Lung (tissue), 12 donors: ENCODE data around the gene PNLIPRP1. TPM values are rescaled to one million over a fixed set of nuclear protein-coding genes. Genes with fewer than 3 reads are reported as not detected.

Experiments used
- ATAC-seq: fragments of 200-7000 bp; cut with Tn5 transposase; one replicate; pipeline ENCODE4 v1.9.1; 2020; ENCODE audit warnings: moderate number of reproducible peaks; ENCODE audit not compliant: insufficient read depth, low FRiP score
- DNase-seq, 3 donors: peaks; one replicate each; pipeline ENCODE4 v3.0.0-alpha.2; 2013 to 2017
- H3K27ac ChIP-seq, 2 donors: one replicate each; pipeline ENCODE4 v1.5.1; 2013; ENCODE audit warnings: mild to moderate bottlenecking in 2 of 2, moderate library complexity in 2 of 2, control low read depth in 1 of 2, inconsistent platforms in 1 of 2, low read depth in 1 of 2, low read length in 1 of 2
- H3K27me3 ChIP-seq, 3 donors: one replicate each; pipeline ENCODE4 v1.5.1; 2013; ENCODE audit warnings: low read length in 2 of 3; ENCODE audit not compliant: control insufficient read depth in 3 of 3, insufficient read depth in 3 of 3
- H3K36me3 ChIP-seq, 4 donors: one replicate each; pipeline ENCODE4 v1.5.1; 2013; ENCODE audit warnings: low read length in 4 of 4, mild to moderate bottlenecking in 1 of 4, moderate library complexity in 1 of 4; ENCODE audit not compliant: control insufficient read depth in 4 of 4, insufficient read depth in 4 of 4
- H3K4me1 ChIP-seq, 5 donors: one replicate each; pipeline ENCODE4 v1.5.1; 2013; ENCODE audit warnings: low read length in 5 of 5, mild to moderate bottlenecking in 2 of 5, moderate library complexity in 1 of 5; ENCODE audit not compliant: control insufficient read depth in 5 of 5, insufficient read depth in 5 of 5
- H3K4me3 ChIP-seq: one replicate; pipeline ENCODE4 v1.5.1; 2013; ENCODE audit warnings: mild to moderate bottlenecking, control low read depth, moderate library complexity
- H3K9ac ChIP-seq, 2 donors: one replicate each; pipeline ENCODE4 v1.5.1; 2013; ENCODE audit warnings: low read length in 2 of 2, control low read depth in 1 of 2; ENCODE audit not compliant: insufficient read depth in 1 of 2
- H3K9me3 ChIP-seq, 4 donors: one replicate each; pipeline ENCODE4 v1.5.1; 2013; ENCODE audit warnings: low read length in 3 of 4, mild to moderate bottlenecking in 1 of 4, moderate library complexity in 1 of 4; ENCODE audit not compliant: control insufficient read depth in 4 of 4, insufficient read depth in 3 of 4
- CTCF ChIP-seq: IDR thresholded peaks from 2 replicates; pipeline ENCODE4 v1.5.1; 2012; ENCODE audit warnings: mild to moderate bottlenecking; ENCODE audit errors: control extremely low read depth, extremely low read depth
- WGBS, 2 donors: extraction: QIAGEN DNeasy Blood & Tissue Kit; methylation state at CpG; one replicate each; pipeline ENCODE4 v1.1.7; 2013; 5-methylcytosine and 5-hydroxymethylcytosine counted together
- polyA plus RNA-seq, 2 donors: library from polyadenylated mRNA; stranded (reverse); fragments of 200-250 nt; gene quantifications; one replicate each; pipeline ENCODE4 v1.2.1, GENCODE V29; 2013
- total RNA-seq, 2 donors: library from RNA; depleted of rRNA in 1 of 2; stranded (reverse); fragments of >200 nt in 1 of 2; gene quantifications; one replicate each; pipeline ENCODE4 v1.2.1, GENCODE V29; 2014 to 2021
- donor health status: control.
- donor health status: control.
- donor health status: Bipolar disorder and iron deficiency.
- donor health status: healthy.
- donor health status: DM: yes; HTN: yes; CAD: no.

The PNLIPRP1 gene
- total and polyA plus RNA-seq, 4 donors: 0.26 to 1.4 TPM; not detected in 2

GRCh38 chr10:116611153-116611545 lies 20.4 kb downstream of the PNLIPRP1 start:
- Histone ChIP-seq H3K27me3 (no peaks in the 10 kb centered on the region), H3K9me3 (peaks cover 0 to 11% (median 0%) of the 10 kb centered on the region in 4 donors), H3K9ac (no peak overlapping the region), H3K27ac (no peak overlapping the region), H3K4me1 (peaks cover 0 to 5% (median 0%) of the 10 kb centered on the region in 5 donors), H3K4me3 (no peak overlapping the region), H3K36me3 (no peaks in the 10 kb centered on the region)
- DNase-seq: no peak
- ATAC-seq: no peak
- no peak for TF ChIP-seq CTCF
- 79 to 87% methylated on average over 3 of the region's 3 CpGs for WGBS, 2 donors

GRCh38 chr10:116612107-116612769 lies 21.5 kb downstream of the PNLIPRP1 start:
- peaks cover 0 to 11% (median 0%) of the 10 kb centered on the region in 4 donors for H3K9me3 ChIP-seq
- TF ChIP-seq CTCF: no peak
- peaks cover 0 to 5% (median 0%) of the 10 kb centered on the region in 5 donors for H3K4me1 ChIP-seq
- H3K36me3 ChIP-seq: no peaks in the 10 kb centered on the region
- no peak overlapping the region for H3K27ac ChIP-seq
- ATAC-seq (no peak), DNase-seq (no peak)
- no peak overlapping the region for H3K4me3 ChIP-seq
- no peak overlapping the region for H3K9ac ChIP-seq
- WGBS, 2 donors: 87 to 93% methylated on average over 8 of the region's 8 CpGs
- H3K27me3 ChIP-seq: no peaks in the 10 kb centered on the region

DNA sequence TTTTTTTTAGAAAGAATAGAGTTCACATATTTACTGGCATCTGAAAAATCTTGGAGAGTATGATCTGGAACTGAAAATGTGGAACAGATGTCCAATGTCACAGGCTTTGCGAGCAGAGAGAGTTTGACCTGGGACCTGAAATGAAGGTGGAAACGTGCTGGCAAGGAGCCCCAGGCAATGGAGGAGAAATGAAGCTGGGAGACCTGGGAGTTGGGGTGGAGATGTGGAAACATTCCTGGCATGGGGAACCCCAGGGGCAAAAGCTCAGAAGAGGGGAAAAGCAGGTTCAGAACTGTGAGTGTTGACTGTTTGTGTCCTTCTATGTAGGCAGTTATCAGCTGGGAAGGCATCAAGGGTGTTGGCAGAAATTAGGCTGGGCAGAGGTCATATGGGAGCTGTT lies 22.7 kb downstream of the PNLIPRP1 start:
- 86 to 91% methylated on average over 2 of the region's 2 CpGs for WGBS, 2 donors
- peaks cover 0 to 5% (median 0%) of the 10 kb centered on the region in 5 donors for H3K4me1 ChIP-seq
- peaks cover 0 to 13% (median 0%) of the 10 kb centered on the region in 4 donors for H3K9me3 ChIP-seq
- no peak for TF ChIP-seq CTCF
- H3K27ac ChIP-seq: no peak overlapping the region
- H3K9ac ChIP-seq: no peak overlapping the region
- H3K27me3 ChIP-seq: no peaks in the 10 kb centered on the region
- no peaks in the 10 kb centered on the region for H3K36me3 ChIP-seq
- DNase-seq (no peak), ATAC-seq (no peak)
- no peak overlapping the region for H3K4me3 ChIP-seq

DNA sequence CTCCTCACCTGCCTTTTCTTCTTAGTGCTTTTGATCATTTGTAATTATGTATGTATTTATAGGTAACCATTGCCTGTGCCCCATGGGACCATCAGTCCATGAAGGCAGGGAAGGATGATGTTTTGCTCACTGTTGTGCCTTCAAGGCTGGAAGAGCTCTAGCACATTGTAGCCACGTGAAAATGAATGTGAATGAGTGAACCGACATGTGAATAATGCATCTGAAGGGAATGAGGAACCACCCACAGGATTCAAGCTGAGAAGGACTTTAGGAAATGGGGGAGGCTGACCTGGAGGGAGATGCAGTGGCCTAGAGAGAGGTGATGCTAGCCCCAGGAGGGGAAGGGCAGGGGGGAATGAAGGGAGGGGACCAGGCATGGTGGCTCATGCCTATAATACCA lies 24.0 kb downstream of the PNLIPRP1 start:
- H3K9ac ChIP-seq: no peak overlapping the region
- H3K27ac ChIP-seq: no peak overlapping the region
- ATAC-seq: no peak
- DNase-seq: no peak
- no peaks in the 10 kb centered on the region for H3K27me3 ChIP-seq
- no peaks in the 10 kb centered on the region for H3K4me1 ChIP-seq
- H3K4me3 ChIP-seq: no peak overlapping the region
- peaks cover 0 to 11% (median 0%) of the 10 kb centered on the region in 4 donors for H3K9me3 ChIP-seq
- 45 to 49% methylated on average over 2 of the region's 2 CpGs for WGBS, 2 donors
- no peak for TF ChIP-seq CTCF
- no peaks in the 10 kb centered on the region for H3K36me3 ChIP-seq
